ENCODE results near the gene GLUL.

The GLUL gene

DNA sequence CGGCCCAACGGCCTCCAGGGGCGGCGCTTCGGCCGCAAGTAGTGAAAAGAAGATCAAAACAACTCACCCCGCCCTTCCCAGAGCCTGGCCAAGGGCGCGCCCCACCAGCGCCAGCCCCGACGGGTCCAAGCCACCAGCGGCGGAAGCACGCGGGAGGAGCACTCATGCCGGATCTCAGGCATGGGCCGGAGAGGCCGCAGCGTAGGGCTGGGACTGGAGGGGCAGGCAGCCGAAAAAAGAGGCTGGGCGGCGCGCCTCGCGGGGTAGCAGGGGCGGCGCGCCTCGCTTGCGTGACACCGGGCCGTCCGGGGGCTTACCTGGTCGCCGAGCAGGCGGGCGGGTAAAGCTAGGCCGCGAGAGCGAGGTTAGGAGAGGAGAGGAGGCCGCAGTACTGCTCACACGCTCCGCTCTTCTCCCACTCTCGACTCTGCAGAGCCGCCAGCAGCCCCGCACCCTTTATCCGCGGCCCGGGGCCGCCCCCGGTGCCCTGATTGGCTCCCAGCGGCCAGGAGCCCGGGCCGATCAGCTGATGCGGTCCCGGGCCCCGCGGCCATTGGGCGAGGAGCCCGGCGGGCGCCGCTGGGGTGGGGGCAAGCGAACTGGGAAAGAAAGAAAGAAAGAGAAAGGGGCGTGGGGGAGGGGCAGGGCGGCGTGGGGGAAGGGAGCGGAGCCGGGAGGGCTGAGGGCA is at the start of gene GLUL:
TSS of gene GLUL (minus strand) at position 429 of the 688 bp plus-strand sequence. CDS start 3,053 bp downstream, outside the sequence.
- peak; percentile 54; the same call in 1 of the 2 replicates for TF ChIP-seq ARNT (IDR thresholded peaks at IDR 0.05)
- peak; percentile 10; the same call in 1 of the 2 replicates for TF ChIP-seq TARDBP (IDR thresholded peaks at IDR 0.05)
- TF ChIP-seq HDGF (IDR thresholded peaks at IDR 0.05; ENCODE audit: borderline replicate concordance): no peak
- TF ChIP-seq CTBP1 (IDR thresholded peaks at IDR 0.05; ENCODE audit: borderline replicate concordance): no peak
- TF ChIP-seq SP1 (IDR thresholded peaks at IDR 0.05): no peak
- TF ChIP-seq L3MBTL2 (conservative IDR thresholded peaks at IDR 0.05): peak; percentile 73
- TF ChIP-seq, protein P1, sequence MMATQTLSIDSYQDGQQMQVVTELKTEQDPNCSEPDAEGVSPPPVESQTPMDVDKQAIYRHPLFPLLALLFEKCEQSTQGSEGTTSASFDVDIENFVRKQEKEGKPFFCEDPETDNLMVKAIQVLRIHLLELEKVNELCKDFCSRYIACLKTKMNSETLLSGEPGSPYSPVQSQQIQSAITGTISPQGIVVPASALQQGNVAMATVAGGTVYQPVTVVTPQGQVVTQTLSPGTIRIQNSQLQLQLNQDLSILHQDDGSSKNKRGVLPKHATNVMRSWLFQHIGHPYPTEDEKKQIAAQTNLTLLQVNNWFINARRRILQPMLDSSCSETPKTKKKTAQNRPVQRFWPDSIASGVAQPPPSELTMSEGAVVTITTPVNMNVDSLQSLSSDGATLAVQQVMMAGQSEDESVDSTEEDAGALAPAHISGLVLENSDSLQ (IDR thresholded peaks at IDR 0.05): no peak; the same call in 1 of the 2 replicates
- TF ChIP-seq NFRKB (IDR thresholded peaks at IDR 0.05): no peak
- no peak for TF ChIP-seq SUZ12 (IDR thresholded peaks at IDR 0.05)
- TF ChIP-seq ELF4 (IDR thresholded peaks at IDR 0.05): peak; percentile 80
- TF ChIP-seq BHLHE40 (IDR thresholded peaks at IDR 0.05; ENCODE audit: borderline replicate concordance): no peak
- POLR2A ChIA-PET: interaction anchor here (0.6 to 1.3 kb wide), 13 partner anchors 10 to 322 kb away, joined by 3 to 13 read pairs (median 4); no protein-coding TSS in a partner anchor
- CTCF ChIA-PET: interaction anchor here (1.7 kb wide), 1 partner anchor 248 kb away, joined by 5 read pairs; no protein-coding TSS in a partner anchor
- DNase-seq (ENCODE audit: extremely low spot score): peak; percentile 96

DNA sequence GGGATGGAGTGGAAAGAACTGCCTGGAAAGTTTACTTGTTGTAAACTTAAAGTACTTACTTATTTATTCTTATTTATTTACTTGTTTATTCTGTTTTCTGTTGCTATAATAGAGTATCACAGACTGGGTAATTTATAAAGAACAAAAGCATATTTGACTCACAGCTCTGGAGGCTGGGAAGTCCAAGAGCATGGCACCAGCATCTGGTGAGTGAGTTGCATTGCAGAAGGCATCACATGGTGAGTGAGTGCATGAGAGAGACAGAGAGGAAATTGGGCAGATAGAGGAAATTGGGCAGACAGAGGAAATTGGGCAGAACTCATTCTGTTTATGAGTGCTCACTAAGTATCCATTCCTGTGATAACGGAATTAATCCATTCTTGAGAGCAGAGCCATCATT is 46.7 kb upstream of the GLUL start:
- TF ChIP-seq TARDBP (IDR thresholded peaks at IDR 0.05): no peak
- no peak for TF ChIP-seq FOXK2 (IDR thresholded peaks at IDR 0.05)
- no peak for TF ChIP-seq SUZ12 (IDR thresholded peaks at IDR 0.05)
- no peak for TF ChIP-seq LEF1 (IDR thresholded peaks at IDR 0.05; ENCODE audit: borderline replicate concordance)
- no peak for TF ChIP-seq CTBP1 (IDR thresholded peaks at IDR 0.05; ENCODE audit: borderline replicate concordance)
- no peak for TF ChIP-seq ZNF384 (IDR thresholded peaks at IDR 0.05)
- TF ChIP-seq HDGF (IDR thresholded peaks at IDR 0.05; ENCODE audit: borderline replicate concordance): no peak
- TF ChIP-seq FOXA1 (IDR thresholded peaks at IDR 0.05): no peak
- TF ChIP-seq SP1 (IDR thresholded peaks at IDR 0.05): no peak
- TF ChIP-seq, protein P1 (IDR thresholded peaks at IDR 0.05): no peak
- TF ChIP-seq FOXM1 (IDR thresholded peaks at IDR 0.05; ENCODE audit: borderline replicate concordance): no peak
- no peak for TF ChIP-seq ARNT (IDR thresholded peaks at IDR 0.05)
- TF ChIP-seq NFRKB (IDR thresholded peaks at IDR 0.05): no peak
- TF ChIP-seq L3MBTL2 (conservative IDR thresholded peaks at IDR 0.05): no peak
- no peak for TF ChIP-seq ELF4 (IDR thresholded peaks at IDR 0.05)
- no peak for TF ChIP-seq BHLHE40 (IDR thresholded peaks at IDR 0.05; ENCODE audit: borderline replicate concordance)
- CTCF ChIA-PET: no interaction called here
- POLR2A ChIA-PET: no interaction called here
- no peak for DNase-seq (ENCODE audit: extremely low spot score)

DNA sequence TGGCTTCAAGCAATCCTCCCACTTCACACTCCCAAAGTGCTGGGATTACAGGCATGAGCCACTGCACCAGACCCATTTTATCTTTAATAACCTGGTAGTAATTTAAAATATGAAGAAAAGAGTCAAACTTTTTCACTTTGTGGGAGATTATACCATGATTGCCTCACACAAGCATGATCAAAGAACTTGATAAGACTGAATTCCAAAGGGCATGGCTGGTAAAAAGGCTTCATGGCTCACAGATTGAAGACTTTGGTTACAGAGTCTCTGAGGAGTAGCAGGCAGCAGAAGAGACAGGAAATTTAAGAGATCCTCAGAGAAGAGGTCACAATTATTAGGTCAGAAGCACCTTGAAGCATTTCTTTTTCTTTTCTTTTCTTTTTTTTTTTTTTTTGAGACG is 42.0 kb upstream of the GLUL start:
- TF ChIP-seq LEF1 (IDR thresholded peaks at IDR 0.05; ENCODE audit: borderline replicate concordance): no peak
- TF ChIP-seq FOXA1 (IDR thresholded peaks at IDR 0.05): no peak
- TF ChIP-seq FOXK2 (IDR thresholded peaks at IDR 0.05): no peak
- no peak for TF ChIP-seq SP1 (IDR thresholded peaks at IDR 0.05)
- no peak for TF ChIP-seq BHLHE40 (IDR thresholded peaks at IDR 0.05; ENCODE audit: borderline replicate concordance)
- TF ChIP-seq, protein P1 (IDR thresholded peaks at IDR 0.05): no peak
- no peak for TF ChIP-seq SUZ12 (IDR thresholded peaks at IDR 0.05)
- TF ChIP-seq NFRKB (IDR thresholded peaks at IDR 0.05): no peak
- TF ChIP-seq ZNF384 (IDR thresholded peaks at IDR 0.05): no peak
- TF ChIP-seq HDGF (IDR thresholded peaks at IDR 0.05; ENCODE audit: borderline replicate concordance): no peak
- no peak for TF ChIP-seq ELF4 (IDR thresholded peaks at IDR 0.05)
- no peak for TF ChIP-seq FOXM1 (IDR thresholded peaks at IDR 0.05; ENCODE audit: borderline replicate concordance)
- no peak for TF ChIP-seq ARNT (IDR thresholded peaks at IDR 0.05)
- TF ChIP-seq L3MBTL2 (conservative IDR thresholded peaks at IDR 0.05): no peak
- no peak for TF ChIP-seq CTBP1 (IDR thresholded peaks at IDR 0.05; ENCODE audit: borderline replicate concordance)
- no peak for TF ChIP-seq TARDBP (IDR thresholded peaks at IDR 0.05)
- POLR2A ChIA-PET: no interaction called here
- DNase-seq (ENCODE audit: extremely low spot score): no peak
- CTCF ChIA-PET: no interaction called here

DNA sequence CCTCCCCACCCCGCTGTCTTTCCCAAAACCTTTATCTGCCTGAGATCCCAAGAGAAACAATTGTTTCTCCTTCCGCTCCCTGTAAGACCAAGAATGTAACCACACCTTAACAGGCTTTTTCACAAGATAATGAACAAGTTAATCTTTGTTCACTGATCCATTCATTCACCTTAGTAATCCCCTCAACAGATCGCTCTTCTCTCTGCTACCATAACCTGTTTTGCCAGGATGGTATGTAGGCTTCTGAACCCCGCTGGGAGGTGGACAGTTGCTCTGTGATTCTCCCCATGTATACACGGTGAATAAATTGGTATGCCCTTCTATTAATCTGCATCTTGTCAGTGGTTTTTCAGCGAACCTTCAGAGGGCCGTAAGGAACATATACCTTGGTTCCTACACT is 39.7 kb upstream of the GLUL start:
- POLR2A ChIA-PET: no interaction called here
- TF ChIP-seq FOXK2 (IDR thresholded peaks at IDR 0.05) (no peak), SUZ12 (IDR thresholded peaks at IDR 0.05) (no peak), TARDBP (IDR thresholded peaks at IDR 0.05) (no peak), ELF4 (IDR thresholded peaks at IDR 0.05) (no peak), HDGF (IDR thresholded peaks at IDR 0.05; ENCODE audit: borderline replicate concordance) (no peak), SP1 (IDR thresholded peaks at IDR 0.05) (no peak), NFRKB (IDR thresholded peaks at IDR 0.05) (no peak), L3MBTL2 (conservative IDR thresholded peaks at IDR 0.05) (no peak), ZNF384 (IDR thresholded peaks at IDR 0.05) (no peak), LEF1 (IDR thresholded peaks at IDR 0.05; ENCODE audit: borderline replicate concordance) (no peak), CTBP1 (IDR thresholded peaks at IDR 0.05; ENCODE audit: borderline replicate concordance) (no peak)
- TF ChIP-seq, protein P1 (IDR thresholded peaks at IDR 0.05): no peak
- CTCF ChIA-PET: no interaction called here
- DNase-seq (ENCODE audit: extremely low spot score): no peak
